A673 (cell line): ENCODE data around the gene TAS1R3.

ENCODE experiments used
- EZH2 ChIP-seq: fragments of 200-600 bp; sonication (generic); IDR thresholded peaks from 2 replicates; pipeline ENCODE4 v1.6.1; 2017; ENCODE audit warnings: borderline replicate concordance, low read depth, mild to moderate bottlenecking, mixed read lengths, antibody characterized with exemption, low read length; ENCODE audit not compliant: poor library complexity, severe bottlenecking
- TF ChIP-seq, protein P1 (sequence below): fragments of 300-800, 200-600 bp; sonication (generic); conservative IDR thresholded peaks from 2 replicates; pipeline ENCODE4 v1.5.1; 2017; ENCODE audit warnings: low read depth, mild to moderate bottlenecking, antibody characterized with exemption, low read length, moderate library complexity, mixed read lengths

DNA sequence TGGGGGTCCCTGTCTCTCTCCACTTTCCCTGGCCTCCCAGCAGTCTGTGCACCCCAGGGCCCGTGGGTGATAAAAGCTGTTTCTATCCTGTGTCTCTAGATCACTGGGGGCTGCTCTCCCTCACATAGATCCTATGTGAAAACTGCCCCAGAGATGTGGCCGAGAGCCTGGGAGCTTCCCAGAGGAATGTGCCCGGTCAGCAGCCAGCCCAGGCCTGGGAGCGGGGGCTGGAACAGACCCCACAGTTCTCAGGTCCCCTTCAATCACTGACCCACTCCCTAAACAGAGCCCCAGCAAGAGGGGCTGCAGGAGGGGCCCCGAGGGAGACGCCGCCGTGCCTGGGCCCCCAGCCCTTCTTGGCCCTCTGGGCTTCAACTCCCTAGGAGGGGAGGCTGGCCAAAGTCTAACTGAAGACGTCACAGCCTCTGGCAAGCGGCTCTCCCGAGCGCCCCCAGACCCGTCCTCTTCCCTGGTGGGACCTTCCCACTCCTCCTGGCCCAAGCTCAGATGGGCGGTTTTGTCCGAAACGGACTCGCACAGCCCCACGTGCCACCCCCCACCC lies 26.9 kb downstream of the TAS1R3 start:
- TF ChIP-seq, protein P1, sequence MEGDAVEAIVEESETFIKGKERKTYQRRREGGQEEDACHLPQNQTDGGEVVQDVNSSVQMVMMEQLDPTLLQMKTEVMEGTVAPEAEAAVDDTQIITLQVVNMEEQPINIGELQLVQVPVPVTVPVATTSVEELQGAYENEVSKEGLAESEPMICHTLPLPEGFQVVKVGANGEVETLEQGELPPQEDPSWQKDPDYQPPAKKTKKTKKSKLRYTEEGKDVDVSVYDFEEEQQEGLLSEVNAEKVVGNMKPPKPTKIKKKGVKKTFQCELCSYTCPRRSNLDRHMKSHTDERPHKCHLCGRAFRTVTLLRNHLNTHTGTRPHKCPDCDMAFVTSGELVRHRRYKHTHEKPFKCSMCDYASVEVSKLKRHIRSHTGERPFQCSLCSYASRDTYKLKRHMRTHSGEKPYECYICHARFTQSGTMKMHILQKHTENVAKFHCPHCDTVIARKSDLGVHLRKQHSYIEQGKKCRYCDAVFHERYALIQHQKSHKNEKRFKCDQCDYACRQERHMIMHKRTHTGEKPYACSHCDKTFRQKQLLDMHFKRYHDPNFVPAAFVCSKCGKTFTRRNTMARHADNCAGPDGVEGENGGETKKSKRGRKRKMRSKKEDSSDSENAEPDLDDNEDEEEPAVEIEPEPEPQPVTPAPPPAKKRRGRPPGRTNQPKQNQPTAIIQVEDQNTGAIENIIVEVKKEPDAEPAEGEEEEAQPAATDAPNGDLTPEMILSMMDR = no peak
- no peak for TF ChIP-seq EZH2
